ENCODE measurements around the gene PTPRK.

DNA sequence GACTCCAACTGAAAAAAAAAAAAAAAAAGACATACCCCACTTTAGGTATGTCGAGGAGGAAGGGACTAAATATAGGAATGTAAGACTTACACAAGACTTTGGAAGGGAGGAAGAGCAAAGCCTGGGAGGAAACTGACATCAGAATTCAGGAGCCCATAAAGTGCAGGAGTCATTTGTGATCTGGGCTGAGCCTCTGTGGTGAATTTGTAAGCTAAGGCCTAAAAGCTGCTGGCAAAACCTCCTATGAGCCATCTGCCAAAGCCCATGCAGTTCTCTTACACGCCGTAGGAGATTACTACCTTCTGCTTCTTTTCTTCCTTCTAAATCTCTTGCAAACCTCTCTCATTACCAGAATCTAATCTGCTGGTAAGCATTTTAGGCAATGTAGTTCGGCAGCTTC is 567.6 kb downstream of the PTPRK start:
- TF ChIP-seq, protein P1, sequence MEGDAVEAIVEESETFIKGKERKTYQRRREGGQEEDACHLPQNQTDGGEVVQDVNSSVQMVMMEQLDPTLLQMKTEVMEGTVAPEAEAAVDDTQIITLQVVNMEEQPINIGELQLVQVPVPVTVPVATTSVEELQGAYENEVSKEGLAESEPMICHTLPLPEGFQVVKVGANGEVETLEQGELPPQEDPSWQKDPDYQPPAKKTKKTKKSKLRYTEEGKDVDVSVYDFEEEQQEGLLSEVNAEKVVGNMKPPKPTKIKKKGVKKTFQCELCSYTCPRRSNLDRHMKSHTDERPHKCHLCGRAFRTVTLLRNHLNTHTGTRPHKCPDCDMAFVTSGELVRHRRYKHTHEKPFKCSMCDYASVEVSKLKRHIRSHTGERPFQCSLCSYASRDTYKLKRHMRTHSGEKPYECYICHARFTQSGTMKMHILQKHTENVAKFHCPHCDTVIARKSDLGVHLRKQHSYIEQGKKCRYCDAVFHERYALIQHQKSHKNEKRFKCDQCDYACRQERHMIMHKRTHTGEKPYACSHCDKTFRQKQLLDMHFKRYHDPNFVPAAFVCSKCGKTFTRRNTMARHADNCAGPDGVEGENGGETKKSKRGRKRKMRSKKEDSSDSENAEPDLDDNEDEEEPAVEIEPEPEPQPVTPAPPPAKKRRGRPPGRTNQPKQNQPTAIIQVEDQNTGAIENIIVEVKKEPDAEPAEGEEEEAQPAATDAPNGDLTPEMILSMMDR (IDR thresholded peaks at IDR 0.05): no peak
- TF ChIP-seq POLR2AphosphoS5 (IDR thresholded peaks at IDR 0.05): no peak

Data from suprapubic skin (tissue), 3 donors.